GM12878 (cell line): ENCODE measurements around the gene TBKBP1. TPM values are rescaled to one million over a fixed set of nuclear protein-coding genes. Genes with fewer than 3 reads are reported as not detected.

Experiments
- ATF2 ChIP-seq: IDR thresholded peaks from 2 replicates; pipeline ENCODE4 v1.6.1; 2012; ENCODE audit warnings: low read length, inconsistent platforms
- ATF3 ChIP-seq: IDR thresholded peaks from 2 replicates; pipeline ENCODE4 v1.6.1; 2011; ENCODE audit warnings: low read depth, mild to moderate bottlenecking, low read length, moderate library complexity, borderline replicate concordance; ENCODE audit errors: extremely low read depth
- CBFB ChIP-seq: IDR thresholded peaks from 2 replicates; pipeline ENCODE4 v1.6.1; 2016; ENCODE audit warnings: antibody characterized with exemption, low read depth
- EP300 ChIP-seq, 2 experiments: fragments of 150-350 bp in 1 of 2; IDR thresholded peaks; 2 replicates each; pipeline ENCODE4 v1.6.1; 2011 to 2012; ENCODE audit warnings: low read depth in 2 of 2, low read length in 2 of 2, borderline replicate concordance in 1 of 2, improper control_type of control experiment in 1 of 2, inconsistent platforms in 1 of 2; ENCODE audit not compliant: control insufficient read depth in 1 of 2
- ETV6 ChIP-seq, 2 experiments: fragments of 450-650 bp in 1 of 2; IDR thresholded peaks in 1 of 2; conservative IDR thresholded peaks in 1 of 2; 2 replicates each; pipeline ENCODE4 v1.6.1; 2014; ENCODE audit warnings: antibody characterized with exemption in 1 of 2, borderline replicate concordance in 1 of 2, low read depth in 1 of 2, mild to moderate bottlenecking in 1 of 2, moderate library complexity in 1 of 2
- FOXK2 ChIP-seq: fragments of 450-650 bp; IDR thresholded peaks from 2 replicates; pipeline ENCODE4 v1.6.1; 2017; ENCODE audit warnings: mild to moderate bottlenecking, moderate library complexity
- GABPA ChIP-seq: IDR thresholded peaks from 2 replicates; pipeline ENCODE4 v1.6.1; 2014; ENCODE audit warnings: antibody characterized with exemption, low read depth, mild to moderate bottlenecking, inconsistent platforms
- HDAC2 ChIP-seq: fragments of 200-600 bp; sonication (generic); IDR thresholded peaks from 2 replicates; pipeline ENCODE4 v1.6.1; 2017
- IKZF1 ChIP-seq: fragments of 450-650 bp; conservative IDR thresholded peaks from 2 replicates; pipeline ENCODE4 v1.6.1; 2017; ENCODE audit warnings: antibody characterized with exemption, mild to moderate bottlenecking
- JUNB ChIP-seq: IDR thresholded peaks from 2 replicates; pipeline ENCODE4 v1.6.1; 2016; ENCODE audit warnings: antibody characterized with exemption, mild to moderate bottlenecking
- JUND ChIP-seq: IDR thresholded peaks from 2 replicates; pipeline ENCODE4 v1.6.1; 2012; ENCODE audit warnings: low read depth, mild to moderate bottlenecking, low read length, improper control_type of control experiment, moderate library complexity
- NFYA ChIP-seq: IDR thresholded peaks from 2 replicates; pipeline ENCODE4 v1.6.1; 2011; ENCODE audit warnings: low read depth, mild to moderate bottlenecking, low read length, improper control_type of control experiment, borderline replicate concordance
- RFX5 ChIP-seq: IDR thresholded peaks from 2 replicates; pipeline ENCODE4 v1.6.1; 2011; ENCODE audit warnings: low read depth, low read length, improper control_type of control experiment
- RUNX3 ChIP-seq: IDR thresholded peaks from 2 replicates; pipeline ENCODE4 v1.6.1; 2012; ENCODE audit warnings: low read length, inconsistent platforms
- SMAD1 ChIP-seq: fragments of 450-650 bp; IDR thresholded peaks from 2 replicates; pipeline ENCODE4 v1.6.1; 2018; ENCODE audit warnings: mild to moderate bottlenecking, low read depth; ENCODE audit not compliant: partially characterized antibody
- SMC3 ChIP-seq: IDR thresholded peaks from 2 replicates; pipeline ENCODE4 v1.6.1; 2011; ENCODE audit warnings: low read length, improper control_type of control experiment, borderline replicate concordance
- SP1 ChIP-seq: IDR thresholded peaks from one replicate; pipeline ENCODE4 v1.6.1; 2011; ENCODE audit warnings: low read depth, low read length
- STAT1 ChIP-seq: fragments of 450-650 bp; conservative IDR thresholded peaks from 2 replicates; pipeline ENCODE4 v1.6.1; 2014; ENCODE audit warnings: antibody characterized with exemption, mild to moderate bottlenecking
- polyA plus RNA-seq, 11 experiments: library from polyadenylated mRNA; depleted of rRNA in 4 of 11; unstranded in 6 of 11; stranded (reverse) in 5 of 11; fragments of >200 nt; fragmentation: Nextera tagmentation in 4 of 11; fragmentation: Illumina TruSeq in 1 of 11; extraction: Ambion mirVana in 4 of 11; extraction: Trizol in 1 of 11; gene quantifications; 1 replicate in 1 of 11; 2 replicates in 10 of 11; pipeline versions ENCODE4 v1.2.1 to v1.2.3, GENCODE V29; 2011 to 2016; ENCODE audit warnings: inconsistent platforms in 2 of 11, missing spikeins in 2 of 11, low read depth in 1 of 11
- total RNA-seq, 4 experiments: library from RNA; depleted of rRNA in 3 of 4; stranded (reverse); fragments of >200 nt in 3 of 4; fragmentation: Illumina TruSeq in 1 of 4; extraction: Trizol in 1 of 4; gene quantifications; 2 replicates each; pipeline versions ENCODE4 v1.2.1 to v1.2.3, GENCODE V29; 2013 to 2021
- TF ChIP-seq, protein P1 (sequence below): fragments of 450-650 bp; IDR thresholded peaks from 2 replicates; pipeline ENCODE4 v1.6.1; 2017; ENCODE audit warnings: antibody characterized with exemption, mild to moderate bottlenecking, moderate library complexity

Gene TBKBP1
- total and polyA plus RNA-seq, 10 of the 15 experiments (the other 5 are each of a cell fraction or from before 2014, with no cell fraction given) = 0.11 to 2.7 (median 0.74) TPM; not detected in 3

DNA sequence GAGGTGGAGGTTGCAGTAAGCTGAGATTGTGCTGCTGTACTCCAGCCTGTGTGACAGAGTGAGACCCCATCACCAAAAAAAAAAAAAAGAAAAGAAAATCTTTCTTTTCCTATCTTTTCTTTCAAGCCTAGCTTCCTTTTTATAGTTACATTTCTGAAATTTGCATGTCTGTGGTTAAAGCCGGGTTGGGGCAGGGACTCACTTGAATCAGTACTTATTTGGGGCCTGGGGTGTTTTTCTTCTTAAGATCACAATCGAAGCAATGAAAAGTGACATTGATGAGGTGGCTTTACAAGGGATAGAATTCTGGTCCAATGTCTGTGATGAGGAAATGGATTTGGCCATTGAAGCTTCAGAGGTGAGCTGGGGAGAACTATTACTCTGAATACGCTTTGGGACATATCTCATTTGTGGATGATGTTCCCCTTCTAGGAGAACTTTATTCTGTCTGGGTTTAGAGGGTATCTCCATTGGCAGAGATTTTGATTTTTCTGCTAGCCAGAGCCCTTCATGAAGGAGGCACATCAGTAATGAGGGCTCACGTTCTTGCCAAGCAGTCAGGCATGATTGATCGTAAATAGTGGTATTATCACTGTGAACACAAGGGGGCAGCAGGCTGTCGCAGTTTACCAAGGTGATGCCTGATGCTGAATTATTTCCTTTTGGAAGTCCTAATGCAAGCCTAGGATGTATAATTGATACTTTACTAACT is 29.9 kb upstream of the TBKBP1 start (continued):
- no peak for TF ChIP-seq GABPA
- TF ChIP-seq, protein P1, sequence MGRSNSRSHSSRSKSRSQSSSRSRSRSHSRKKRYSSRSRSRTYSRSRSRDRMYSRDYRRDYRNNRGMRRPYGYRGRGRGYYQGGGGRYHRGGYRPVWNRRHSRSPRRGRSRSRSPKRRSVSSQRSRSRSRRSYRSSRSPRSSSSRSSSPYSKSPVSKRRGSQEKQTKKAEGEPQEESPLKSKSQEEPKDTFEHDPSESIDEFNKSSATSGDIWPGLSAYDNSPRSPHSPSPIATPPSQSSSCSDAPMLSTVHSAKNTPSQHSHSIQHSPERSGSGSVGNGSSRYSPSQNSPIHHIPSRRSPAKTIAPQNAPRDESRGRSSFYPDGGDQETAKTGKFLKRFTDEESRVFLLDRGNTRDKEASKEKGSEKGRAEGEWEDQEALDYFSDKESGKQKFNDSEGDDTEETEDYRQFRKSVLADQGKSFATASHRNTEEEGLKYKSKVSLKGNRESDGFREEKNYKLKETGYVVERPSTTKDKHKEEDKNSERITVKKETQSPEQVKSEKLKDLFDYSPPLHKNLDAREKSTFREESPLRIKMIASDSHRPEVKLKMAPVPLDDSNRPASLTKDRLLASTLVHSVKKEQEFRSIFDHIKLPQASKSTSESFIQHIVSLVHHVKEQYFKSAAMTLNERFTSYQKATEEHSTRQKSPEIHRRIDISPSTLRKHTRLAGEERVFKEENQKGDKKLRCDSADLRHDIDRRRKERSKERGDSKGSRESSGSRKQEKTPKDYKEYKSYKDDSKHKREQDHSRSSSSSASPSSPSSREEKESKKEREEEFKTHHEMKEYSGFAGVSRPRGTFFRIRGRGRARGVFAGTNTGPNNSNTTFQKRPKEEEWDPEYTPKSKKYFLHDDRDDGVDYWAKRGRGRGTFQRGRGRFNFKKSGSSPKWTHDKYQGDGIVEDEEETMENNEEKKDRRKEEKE = no peak
- TF ChIP-seq SMC3 = peak; percentile 40; the same call in 1 of the 2 replicates
- TF ChIP-seq SP1 = no peak
- no peak for TF ChIP-seq CBFB
- no peak for TF ChIP-seq JUNB
- TF ChIP-seq NFYA = no peak
- no peak for TF ChIP-seq IKZF1
- TF ChIP-seq SMAD1 = no peak
- no peak for TF ChIP-seq FOXK2
- TF ChIP-seq STAT1 = no peak
- TF ChIP-seq RFX5 = no peak
- no peak for TF ChIP-seq HDAC2
- no peak for TF ChIP-seq JUND
- no peak for TF ChIP-seq ATF3
- TF ChIP-seq EP300 (IDR thresholded peaks at IDR 0.05; ENCODE audit: borderline replicate concordance in 1 of 2, control insufficient read depth in 1 of 2, low read depth in 2 of 2, low read length in 2 of 2) = no peak
- TF ChIP-seq ATF2 = no peak
- TF ChIP-seq ETV6 (conservative IDR thresholded peaks at IDR 0.05 in 1 of 2, IDR thresholded peaks at IDR 0.05 in 1 of 2; ENCODE audit: borderline replicate concordance in 1 of 2, low read depth in 1 of 2) = no peak
- peak; percentile 59 for TF ChIP-seq RUNX3
